A549 treated with AZD9567 at 1 μM for 4 hours (cell line): ENCODE data around the gene KCNMB1. TPM values are rescaled to one million over a fixed set of nuclear protein-coding genes. Genes with fewer than 3 reads are reported as not detected.

Source experiments
- total RNA-seq: library from RNA; stranded (reverse); fragments of 200-300 nt; extraction: Qiagen RNA extraction; gene quantifications from 5 replicates; pipeline ENCODE4 v1.2.3, GENCODE V29; 2022; ENCODE audit not compliant: insufficient read depth

KCNMB1 gene, protein sequence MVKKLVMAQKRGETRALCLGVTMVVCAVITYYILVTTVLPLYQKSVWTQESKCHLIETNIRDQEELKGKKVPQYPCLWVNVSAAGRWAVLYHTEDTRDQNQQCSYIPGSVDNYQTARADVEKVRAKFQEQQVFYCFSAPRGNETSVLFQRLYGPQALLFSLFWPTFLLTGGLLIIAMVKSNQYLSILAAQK
- not detected in 5 replicates for total RNA-seq

GRCh38 chr5:170388818-170389549 lies at the start of gene KCNMB1:
Gene KCNMB1, minus strand, starts transcription at chr5:170389367. Its CDS starts 3,920 bp downstream, at chr5:170385447.

Other genes with a start within 250 kb of the KCNMB1 start
- not detected in 5 replicates for gene C5orf58, start 156.4 kb downstream of the KCNMB1 start, total RNA-seq
- 0.03 TPM in 1 of 5 replicates, not detected in the others for gene LCP2, start 91.6 kb downstream of the KCNMB1 start, total RNA-seq
- not detected in 5 replicates for gene KCNIP1, start 114.7 kb upstream of the KCNMB1 start, total RNA-seq